Activated CD8-positive, alpha-beta T cell treated with anti-CD3 and anti-CD28 coated beads, Interleukin-2, amount 10 ng/mL, durations not matched to agents 7 days and 5 days (primary cell): ENCODE results near the gene PDE4D. TPM values are rescaled to one million over a fixed set of nuclear protein-coding genes. Genes with fewer than 3 reads are reported as not detected.
A peak's percentile ranks its signal among the peaks of the same experiment; 100 is the strongest.
"Not testable (repeated sequence)": the region's sequence is repeated elsewhere in the genome, so short reads cannot be mapped to it uniquely, and the experiment has no call there.

Experiments used
- ATAC-seq: fragments of 150-1000 bp; cut with Tn5 transposase; one replicate; pipeline ENCODE4 v1.10.0; 2021; ENCODE audit warnings: moderate library complexity
- CTCF ChIA-PET: fragments of 350-600 bp; sonication (Branson Sonifier 250); formaldehyde crosslinking; loops from one replicate; lab custom pipeline; 2021; ENCODE audit warnings: antibody characterized with exemption; lab: Charles Lee
- POLR2A ChIA-PET: fragments of 350-600 bp; sonication (Branson Sonifier 250); formaldehyde crosslinking; loops from one replicate; lab custom pipeline; 2021; ENCODE audit warnings: antibody characterized with exemption; lab: Charles Lee
- DNase-seq: peaks from one replicate; pipeline ENCODE4 v3.0.0-alpha.2; 2020
- H3K27ac Mint-ChIP-seq: one replicate; pipeline ENCODE4 v1.8.0; 2021; ENCODE audit warnings: mild to moderate bottlenecking, mixed read lengths
- H3K27me3 Mint-ChIP-seq: one replicate; pipeline ENCODE4 v1.8.0; 2021; ENCODE audit warnings: low read depth, mixed read lengths
- H3K36me3 Mint-ChIP-seq: one replicate; pipeline ENCODE4 v1.8.0; 2021; ENCODE audit warnings: low read depth, mixed read lengths
- H3K4me1 Mint-ChIP-seq: one replicate; pipeline ENCODE4 v1.8.0; 2021; ENCODE audit warnings: low read depth, mixed read lengths
- H3K4me3 Mint-ChIP-seq: one replicate; pipeline ENCODE4 v1.8.0; 2021; ENCODE audit warnings: mild to moderate bottlenecking, mixed read lengths
- H3K9me3 Mint-ChIP-seq: one replicate; pipeline ENCODE4 v1.8.0; 2022; ENCODE audit warnings: mixed read lengths; ENCODE audit not compliant: insufficient read depth
- total RNA-seq, 2 experiments: library from RNA; stranded (reverse); gene quantifications; one replicate each; pipeline ENCODE4 v1.2.3, GENCODE V29; 2021

PDE4D gene
- total RNA-seq, 2 experiments from 2014 or later, result 65.4 to 70.7 TPM

DNA sequence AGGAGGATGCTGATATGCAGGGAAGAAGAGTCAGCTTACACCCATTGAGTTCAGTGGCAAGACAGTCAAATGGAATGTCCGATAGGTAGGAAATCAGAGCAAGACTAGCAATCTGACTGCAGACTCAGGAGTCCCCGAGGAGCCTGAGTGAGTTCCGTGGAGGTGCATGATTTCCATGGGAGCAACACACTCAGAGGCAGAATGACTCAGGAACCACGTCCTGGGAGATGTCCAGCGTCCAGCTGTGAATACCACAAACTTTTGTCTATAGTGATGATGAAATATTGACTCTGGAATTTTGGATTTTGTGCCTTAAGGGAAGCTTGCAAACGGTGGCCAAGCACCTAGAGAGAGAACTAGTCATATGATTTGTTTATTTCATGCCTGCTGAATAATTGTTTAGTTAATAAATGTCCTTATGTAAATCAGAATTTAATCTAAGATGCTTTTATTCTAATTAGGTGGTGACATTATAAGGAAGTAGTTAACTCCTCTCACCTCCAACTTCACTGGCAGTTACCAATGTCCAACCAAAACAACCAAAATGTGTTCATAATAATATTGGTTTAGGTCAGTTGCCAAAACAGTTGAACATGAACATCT lies 100.4 kb downstream of the PDE4D start:
- ChIA-PET POLR2A (no interaction called here), CTCF (interaction anchor here (1.0 to 2.0 kb wide), 3 partner anchors 8 to 120 kb away, joined by 3 to 6 read pairs (median 4); no protein-coding TSS in a partner anchor)
- no peak overlapping the region for H3K4me3 Mint-ChIP-seq
- no peak for DNase-seq
- H3K27me3 Mint-ChIP-seq, result peaks cover 2% of the 10 kb centered on the region
- no peak overlapping the region for H3K27ac Mint-ChIP-seq
- peaks cover 10% of the 10 kb centered on the region for H3K4me1 Mint-ChIP-seq
- no peak for ATAC-seq
- no peaks in the 10 kb centered on the region for H3K9me3 Mint-ChIP-seq
- no peaks in the 10 kb centered on the region for H3K36me3 Mint-ChIP-seq

DNA sequence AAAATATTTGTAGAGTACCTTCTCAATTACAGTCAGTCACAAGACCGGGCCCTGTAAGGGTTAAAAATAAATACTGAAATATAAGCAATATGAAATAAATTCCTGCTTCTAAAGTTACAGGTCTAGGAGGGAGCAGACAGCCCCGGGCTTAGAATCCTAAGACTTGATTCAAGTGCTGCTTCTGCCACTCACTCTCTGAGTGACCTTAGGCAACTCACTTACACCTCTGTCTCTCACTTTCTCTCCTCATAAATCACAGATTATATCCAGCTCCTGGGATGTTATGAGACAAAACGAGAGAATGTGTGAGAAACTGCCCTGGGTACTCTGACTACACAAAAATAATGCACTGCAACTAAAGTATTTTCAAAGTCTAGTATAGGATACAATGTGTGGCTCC lies 101.9 kb downstream of the PDE4D start:
- ATAC-seq (no peak), DNase-seq (no peak)
- Mint-ChIP-seq H3K36me3 (no peaks in the 10 kb centered on the region), H3K4me3 (no peak overlapping the region), H3K9me3 (no peaks in the 10 kb centered on the region), H3K27ac (no peak overlapping the region), H3K27me3 (peaks cover 2% of the 10 kb centered on the region), H3K4me1 (peaks cover 10% of the 10 kb centered on the region)
- CTCF ChIA-PET, result interaction anchor here (2.1 to 4.9 kb wide), 2 partner anchors 9 to 18 kb away, joined by 8 to 21 read pairs; no protein-coding TSS in a partner anchor
- POLR2A ChIA-PET, result interaction anchor here (0.7 kb wide), 1 partner anchor 1847 kb away, joined by 3 read pairs; no protein-coding TSS in a partner anchor

DNA sequence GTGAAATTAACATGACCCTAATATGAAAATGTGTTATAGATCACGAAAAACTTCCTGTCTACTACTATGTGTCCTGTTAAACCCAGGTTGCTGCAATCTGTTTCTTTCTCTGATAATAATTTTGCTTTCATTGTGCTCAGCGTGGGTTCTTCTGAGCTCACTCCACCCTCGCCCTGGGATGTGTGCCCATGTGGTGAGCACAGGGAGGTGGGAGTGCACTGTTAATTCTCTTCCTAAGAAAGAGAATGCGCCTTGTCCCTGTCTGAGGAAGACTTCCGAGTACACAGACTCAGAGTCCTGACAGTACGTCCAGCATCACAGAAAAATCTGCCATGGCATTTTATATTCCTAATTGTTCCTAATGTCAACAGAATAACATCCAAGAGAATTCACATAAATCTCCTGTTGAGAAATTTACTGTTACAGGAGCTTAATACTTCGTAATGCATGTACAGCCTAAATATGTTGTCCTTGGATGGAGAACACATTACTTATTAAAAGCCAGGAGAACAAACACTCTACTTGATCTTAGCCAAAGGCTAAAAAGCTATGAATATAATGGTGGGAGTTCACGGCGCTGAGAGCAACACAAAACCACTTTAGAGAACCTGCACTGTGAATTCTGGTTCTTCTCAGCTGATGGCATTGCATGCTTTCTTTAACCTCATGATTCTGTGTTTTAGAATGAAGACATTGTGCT lies 102.6 kb downstream of the PDE4D start:
- ChIA-PET CTCF (interaction anchor here (2.1 to 4.9 kb wide), 2 partner anchors 9 to 19 kb away, joined by 8 to 21 read pairs; no protein-coding TSS in a partner anchor), POLR2A (interaction anchor here (0.7 kb wide), 1 partner anchor 1847 kb away, joined by 3 read pairs; no protein-coding TSS in a partner anchor)
- peaks cover 5% of the 10 kb centered on the region for H3K27me3 Mint-ChIP-seq
- H3K27ac Mint-ChIP-seq, result no peak overlapping the region
- peak overlapping the region; percentile 2 for H3K4me3 Mint-ChIP-seq
- no peaks in the 10 kb centered on the region for H3K9me3 Mint-ChIP-seq
- no peaks in the 10 kb centered on the region for H3K36me3 Mint-ChIP-seq
- no peak for ATAC-seq
- H3K4me1 Mint-ChIP-seq, result peaks cover 10% of the 10 kb centered on the region
- no peak for DNase-seq

DNA sequence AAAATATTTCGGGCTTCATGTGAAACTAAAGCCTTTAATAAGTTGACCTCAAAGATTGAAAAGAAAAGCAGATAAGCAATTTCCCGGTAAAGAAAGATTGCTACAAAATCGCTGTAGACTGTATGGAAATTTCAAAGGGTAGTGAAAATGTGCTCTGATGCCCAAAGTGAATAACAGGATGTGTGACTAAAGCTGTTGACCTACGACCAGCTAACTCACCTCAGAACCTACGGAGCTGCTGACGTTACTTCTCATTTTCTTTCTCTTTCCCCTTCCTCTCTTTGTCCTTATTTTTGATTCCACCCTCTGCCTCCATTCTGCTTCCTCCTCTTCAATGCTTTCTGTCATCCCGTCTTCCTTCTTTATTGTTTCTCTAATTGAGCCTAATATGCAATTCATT lies 103.2 kb downstream of the PDE4D start:
- Mint-ChIP-seq H3K27ac (peak overlapping the region; percentile 3), H3K27me3 (peaks cover 5% of the 10 kb centered on the region), H3K4me1 (peaks cover 10% of the 10 kb centered on the region), H3K4me3 (peak overlapping the region; percentile 2), H3K36me3 (no peaks in the 10 kb centered on the region), H3K9me3 (no peaks in the 10 kb centered on the region)
- DNase-seq (no peak), ATAC-seq (no peak)
- POLR2A ChIA-PET, result no interaction called here
- CTCF ChIA-PET, result interaction anchor here (0.9 to 4.9 kb wide), 4 partner anchors 10 to 603 kb away, joined by 3 to 21 read pairs (median 6); no protein-coding TSS in a partner anchor

DNA sequence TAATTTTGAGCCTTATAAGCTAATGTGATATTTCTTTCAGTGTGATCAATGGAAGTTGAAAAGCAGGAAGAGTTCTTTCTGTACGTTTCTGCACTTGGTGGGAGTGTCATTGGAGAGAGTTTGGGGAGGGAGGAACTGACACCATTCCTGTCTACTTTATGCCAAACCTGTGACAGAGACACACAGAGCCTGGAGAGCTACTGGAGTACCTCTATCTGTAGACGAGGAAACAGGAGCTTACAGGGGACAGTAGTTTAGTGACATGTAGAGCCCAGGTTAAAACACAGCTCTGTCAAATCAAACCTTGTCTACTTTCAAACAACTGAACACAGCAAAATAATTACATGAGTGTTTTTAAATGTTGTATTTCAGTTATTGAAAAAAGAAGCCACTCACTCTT lies 103.6 kb downstream of the PDE4D start:
- H3K27me3 Mint-ChIP-seq, result peaks cover 5% of the 10 kb centered on the region
- no peak overlapping the region for H3K4me3 Mint-ChIP-seq
- no peak overlapping the region for H3K27ac Mint-ChIP-seq
- ATAC-seq (no peak), DNase-seq (no peak)
- H3K4me1 Mint-ChIP-seq, result peaks cover 10% of the 10 kb centered on the region
- no peaks in the 10 kb centered on the region for H3K9me3 Mint-ChIP-seq
- ChIA-PET POLR2A (no interaction called here), CTCF (interaction anchor here (0.9 to 4.9 kb wide), 4 partner anchors 10 to 602 kb away, joined by 3 to 21 read pairs (median 6); no protein-coding TSS in a partner anchor)
- no peaks in the 10 kb centered on the region for H3K36me3 Mint-ChIP-seq

DNA sequence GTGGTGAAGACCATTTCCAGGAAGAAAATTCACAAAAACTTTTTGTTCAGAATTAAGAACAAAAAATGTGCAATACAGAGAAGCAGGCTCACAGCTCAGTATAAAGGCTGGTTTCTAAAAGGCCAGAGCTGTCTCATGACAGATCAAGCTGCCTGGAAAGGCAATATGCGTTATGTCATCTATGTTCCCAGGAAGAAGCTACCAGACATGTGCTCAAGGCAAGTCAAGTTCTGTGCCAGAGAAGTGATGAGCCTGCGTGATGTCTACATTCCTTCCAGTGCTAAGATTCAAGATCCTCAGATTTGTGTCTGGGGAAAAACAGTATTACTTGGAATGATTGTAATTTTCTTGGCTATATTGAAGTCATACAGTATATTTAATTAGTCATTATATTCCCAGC lies 104.3 kb downstream of the PDE4D start:
- H3K9me3 Mint-ChIP-seq, result no peaks in the 10 kb centered on the region
- DNase-seq (no peak), ATAC-seq (no peak)
- H3K36me3 Mint-ChIP-seq, result no peaks in the 10 kb centered on the region
- peaks cover 10% of the 10 kb centered on the region for H3K4me1 Mint-ChIP-seq
- peaks cover 5% of the 10 kb centered on the region for H3K27me3 Mint-ChIP-seq
- H3K27ac Mint-ChIP-seq, result no peak overlapping the region
- H3K4me3 Mint-ChIP-seq, result no peak overlapping the region
- ChIA-PET CTCF (interaction anchor here (1.0 to 4.9 kb wide), 3 partner anchors 11 to 64 kb away, joined by 3 to 21 read pairs (median 9); no protein-coding TSS in a partner anchor), POLR2A (no interaction called here)

DNA sequence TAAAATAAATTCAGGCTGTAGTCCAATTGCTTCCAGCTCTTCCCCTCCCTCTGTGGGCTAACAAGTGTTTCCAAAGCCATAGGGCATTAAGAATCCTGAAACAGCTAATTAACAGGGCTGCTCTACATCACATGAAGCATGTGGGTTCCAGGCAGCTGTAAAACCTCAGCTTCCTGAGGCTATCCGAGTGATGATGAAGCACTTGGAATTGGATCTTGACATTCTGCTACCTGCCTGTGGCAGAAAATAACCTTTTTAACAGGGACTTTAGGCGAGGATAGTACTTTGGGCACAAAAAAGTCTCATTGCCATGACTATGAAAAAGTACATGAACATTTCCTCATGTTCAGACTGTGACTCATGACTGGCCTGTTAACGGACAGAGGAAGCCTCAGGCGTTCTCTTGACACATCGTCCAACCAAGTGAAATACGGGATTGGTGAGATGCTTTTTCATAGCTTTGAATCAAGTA lies 107.2 kb downstream of the PDE4D start:
- ATAC-seq, result no peak
- DNase-seq, result no peak
- POLR2A ChIA-PET, result interaction anchor here (0.6 to 0.7 kb wide), 2 partner anchors 18 to 636 kb away, joined by 3 read pairs; no protein-coding TSS in a partner anchor
- Mint-ChIP-seq H3K27me3 (peaks cover 3% of the 10 kb centered on the region), H3K9me3 (no peaks in the 10 kb centered on the region), H3K27ac (no peak overlapping the region), H3K4me3 (no peak overlapping the region), H3K36me3 (no peaks in the 10 kb centered on the region), H3K4me1 (peaks cover 10% of the 10 kb centered on the region)
- CTCF ChIA-PET, result interaction anchor here (0.7 kb wide), 1 partner anchor 884 kb away, joined by 3 read pairs; no protein-coding TSS in a partner anchor

DNA sequence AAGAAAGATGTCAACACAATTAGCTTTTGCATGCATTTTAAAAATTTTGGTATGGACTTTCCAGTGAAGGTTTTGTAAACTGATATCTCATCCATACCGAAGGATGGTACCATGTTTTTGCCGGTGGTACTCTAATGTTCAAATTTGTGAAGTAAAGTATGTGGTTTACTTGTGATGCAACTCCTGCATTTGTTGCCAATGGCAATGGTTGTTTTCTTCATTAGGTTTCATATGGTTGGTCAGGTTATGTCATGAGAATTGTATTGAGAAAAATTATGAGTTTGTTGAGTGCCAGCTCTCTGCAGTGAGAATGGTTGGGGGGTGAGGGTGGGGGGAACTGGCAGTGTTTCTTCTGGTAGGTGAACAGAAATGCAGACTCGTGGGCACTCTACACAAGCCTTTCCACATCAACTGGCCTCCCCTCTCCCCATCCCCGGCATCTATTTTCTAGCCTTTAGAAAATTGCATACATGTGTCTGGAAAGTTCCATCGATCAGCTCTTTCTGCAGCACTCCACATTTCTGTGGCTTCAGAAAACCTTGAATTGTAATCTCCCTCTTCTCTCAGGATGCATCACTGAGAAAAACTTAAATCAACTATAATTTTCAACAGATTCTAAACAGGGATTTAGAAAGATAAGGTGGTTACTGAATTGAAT lies 107.7 kb downstream of the PDE4D start:
- Mint-ChIP-seq H3K9me3 (no peaks in the 10 kb centered on the region), H3K27ac (no peak overlapping the region), H3K4me3 (no peak overlapping the region), H3K4me1 (peaks cover 10% of the 10 kb centered on the region), H3K27me3 (peaks cover 3% of the 10 kb centered on the region), H3K36me3 (no peaks in the 10 kb centered on the region)
- no peak for DNase-seq
- ChIA-PET CTCF (interaction anchor here (0.7 kb wide), 1 partner anchor 883 kb away, joined by 3 read pairs; no protein-coding TSS in a partner anchor), POLR2A (interaction anchor here (0.6 to 0.7 kb wide), 3 partner anchors 17 to 637 kb away, joined by 3 to 5 read pairs (median 3); no protein-coding TSS in a partner anchor)
- ATAC-seq, result no peak

DNA sequence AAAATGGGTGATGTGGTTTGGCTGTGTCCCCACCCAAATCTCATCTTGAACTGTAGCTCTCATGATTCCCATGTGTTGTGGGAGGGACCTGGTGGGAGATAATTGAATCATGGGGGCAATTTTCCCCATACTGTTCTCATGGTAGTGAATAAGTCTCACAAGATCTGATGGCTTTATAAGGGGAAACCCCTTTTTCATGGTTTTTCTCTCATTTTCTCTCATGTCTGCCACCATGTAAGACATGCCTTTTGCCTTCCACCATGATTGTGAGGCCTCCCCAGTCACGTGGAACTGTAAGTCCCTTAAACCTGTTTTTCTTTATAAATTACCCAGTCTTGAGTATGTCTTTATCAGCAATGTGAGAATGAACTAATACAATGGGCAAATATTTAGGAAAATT lies 108.8 kb downstream of the PDE4D start:
- H3K9me3 Mint-ChIP-seq, H3K36me3 Mint-ChIP-seq, CTCF ChIA-PET, H3K4me3 Mint-ChIP-seq, H3K4me1 Mint-ChIP-seq, ATAC-seq, POLR2A ChIA-PET, H3K27ac Mint-ChIP-seq, H3K27me3 Mint-ChIP-seq, DNase-seq: not testable (repeated sequence)

DNA sequence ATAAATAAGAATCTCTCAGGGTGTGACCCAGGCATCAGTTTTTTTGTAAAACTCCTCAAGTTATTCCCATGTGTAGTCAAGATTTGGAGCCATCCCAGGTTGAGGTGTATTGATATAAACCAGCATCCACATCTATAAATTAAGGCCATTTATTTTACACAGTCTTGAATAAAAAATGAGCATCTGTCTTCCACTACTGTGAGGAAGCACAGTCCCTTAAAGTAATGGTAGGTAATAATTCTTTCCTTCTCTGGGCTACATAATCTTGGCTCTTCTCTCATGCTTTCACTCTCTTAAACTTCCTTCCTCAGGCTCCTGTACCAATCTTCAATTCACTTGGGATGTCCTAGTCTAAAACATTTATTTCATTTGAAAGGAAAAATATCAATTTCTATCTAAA lies 110.3 kb downstream of the PDE4D start:
- ATAC-seq, result no peak
- POLR2A ChIA-PET, result no interaction called here
- CTCF ChIA-PET, result no interaction called here
- Mint-ChIP-seq H3K27ac (no peak overlapping the region), H3K36me3 (no peaks in the 10 kb centered on the region), H3K4me1 (no peaks in the 10 kb centered on the region), H3K9me3 (no peaks in the 10 kb centered on the region), H3K4me3 (no peak overlapping the region), H3K27me3 (peaks cover 3% of the 10 kb centered on the region)
- no peak for DNase-seq

DNA sequence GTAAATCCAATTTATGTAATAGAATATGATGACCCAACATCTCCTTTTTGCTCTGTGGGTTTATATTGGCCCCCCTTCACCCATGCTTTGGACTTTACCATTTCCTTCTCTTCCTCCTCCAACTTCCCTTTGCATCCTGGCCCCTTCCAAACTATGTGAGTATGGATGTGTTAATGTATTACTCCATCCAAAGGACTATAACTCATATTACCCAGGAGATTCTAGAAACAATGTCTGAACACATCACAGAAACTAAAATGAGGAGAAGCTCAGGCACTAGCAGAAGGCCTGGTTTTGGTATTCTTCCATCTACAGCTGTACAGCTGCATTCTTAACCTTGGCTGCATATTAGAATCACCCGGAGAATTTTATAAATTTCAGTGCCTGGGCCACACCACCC lies 110.7 kb downstream of the PDE4D start:
- Mint-ChIP-seq H3K9me3 (no peaks in the 10 kb centered on the region), H3K4me1 (no peaks in the 10 kb centered on the region), H3K27me3 (peaks cover 3% of the 10 kb centered on the region), H3K4me3 (no peak overlapping the region), H3K36me3 (no peaks in the 10 kb centered on the region), H3K27ac (no peak overlapping the region)
- ATAC-seq (no peak), DNase-seq (no peak)
- ChIA-PET POLR2A (no interaction called here), CTCF (no interaction called here)
